K562 treated with DMSO at 1 percent for 24 hours (cell line): ENCODE results near the gene CIDEA. TPM values are rescaled to one million over a fixed set of nuclear protein-coding genes. Genes with fewer than 3 reads are reported as not detected.

ENCODE experiments used
- total RNA-seq: library from RNA; unstranded; fragments of 300-600 nt; gene quantifications from 2 replicates; pipeline ENCODE4 v1.2.3, GENCODE V29; 2022; ENCODE audit warnings: low read depth; ENCODE audit not compliant: insufficient read depth

Gene CIDEA, protein sequence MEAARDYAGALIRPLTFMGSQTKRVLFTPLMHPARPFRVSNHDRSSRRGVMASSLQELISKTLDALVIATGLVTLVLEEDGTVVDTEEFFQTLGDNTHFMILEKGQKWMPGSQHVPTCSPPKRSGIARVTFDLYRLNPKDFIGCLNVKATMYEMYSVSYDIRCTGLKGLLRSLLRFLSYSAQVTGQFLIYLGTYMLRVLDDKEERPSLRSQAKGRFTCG
- total RNA-seq, result not detected in 2 replicates

GRCh38 chr18:12254136-12254819 lies at the start of gene CIDEA:
TSS of gene CIDEA (plus strand) at chr18:12254361. CDS start at chr18:12254384, 23 bp downstream.

GRCh38 chr18:12307701-12308385 lies 53.7 kb downstream of the CIDEA start, which contains the start of gene TUBB6:
TSS of gene TUBB6 (plus strand) at chr18:12308241. CDS start at chr18:12308293, 52 bp downstream.

Other genes starting within 250 kb of the CIDEA start
- gene ANKRD62, start 160.5 kb upstream of the CIDEA start, total RNA-seq, result 0.08 TPM in 1 of 2 replicates, not detected in the other
- gene TUBB6, start 53.9 kb downstream of the CIDEA start, total RNA-seq, result 239 and 243 TPM in 2 replicates
- 46.9 and 49.4 TPM in 2 replicates for gene AFG3L2, start 122.9 kb downstream of the CIDEA start, total RNA-seq
- gene PRELID3A, start 153.6 kb downstream of the CIDEA start, total RNA-seq, result 2.6 and 4.3 TPM in 2 replicates